Stimulated activated CD4-positive, alpha-beta T cell treated with anti-CD3 and anti-CD28 coated beads, TNF-alpha, amount 100 ng/mL, for 48 hours (primary cell): ENCODE data around the gene STUB1.
A peak's percentile ranks its signal among the peaks of the same experiment; 100 is the strongest.

Experiments
- DNase-seq, 3 donors: peaks; one replicate each; pipeline ENCODE4 v3.0.0-alpha.2; 2020; ENCODE audit warnings: low read depth in 3 of 3

Gene STUB1

DNA sequence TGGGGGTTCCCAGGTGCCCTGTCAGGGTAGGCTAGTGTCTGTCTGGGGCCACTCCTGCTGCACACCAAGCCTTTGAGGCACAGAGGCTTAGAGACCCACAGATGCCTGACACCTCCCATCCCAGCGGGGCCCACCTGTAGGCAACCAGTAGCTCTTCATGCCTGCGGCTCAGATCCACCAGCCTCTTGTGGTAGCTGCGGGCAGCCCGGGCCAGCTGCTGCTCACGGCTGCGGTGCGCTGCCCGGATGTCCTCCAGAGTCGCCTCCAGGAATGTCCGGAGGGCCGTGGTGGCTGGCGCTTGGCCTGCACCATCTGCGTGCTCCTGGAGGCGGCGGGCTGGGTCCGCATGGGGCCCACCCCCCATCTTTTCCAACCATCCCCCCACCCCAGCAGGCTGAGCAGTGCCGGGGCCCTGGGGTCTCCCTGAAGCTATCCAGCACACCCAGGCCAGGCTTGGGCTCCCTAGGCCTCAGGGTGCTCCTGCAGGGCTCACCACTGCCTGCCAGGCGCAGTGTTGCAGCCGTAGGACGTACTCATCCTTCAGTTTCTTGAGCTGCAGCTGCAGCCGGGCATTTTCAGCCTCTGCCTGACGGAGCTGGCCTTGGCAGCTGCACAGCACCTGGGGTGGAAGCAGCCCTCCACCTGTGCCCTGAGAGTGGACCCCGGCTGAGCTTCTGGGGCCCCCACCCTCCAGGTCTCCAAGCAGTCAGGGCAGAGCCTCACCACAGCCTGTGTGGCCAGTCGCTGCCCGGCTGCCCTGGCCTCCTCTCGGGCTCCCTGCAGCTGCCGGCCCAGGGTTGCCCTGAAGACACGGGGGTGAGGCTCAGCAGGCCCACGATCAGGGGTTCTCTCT is 44.2 kb downstream of the STUB1 start:
- DNase-seq = no peak

- DNase-seq = no peak
These were observed 44.8 kb downstream of the STUB1 start for GRCh38 chr16:725041-725376.

DNA sequence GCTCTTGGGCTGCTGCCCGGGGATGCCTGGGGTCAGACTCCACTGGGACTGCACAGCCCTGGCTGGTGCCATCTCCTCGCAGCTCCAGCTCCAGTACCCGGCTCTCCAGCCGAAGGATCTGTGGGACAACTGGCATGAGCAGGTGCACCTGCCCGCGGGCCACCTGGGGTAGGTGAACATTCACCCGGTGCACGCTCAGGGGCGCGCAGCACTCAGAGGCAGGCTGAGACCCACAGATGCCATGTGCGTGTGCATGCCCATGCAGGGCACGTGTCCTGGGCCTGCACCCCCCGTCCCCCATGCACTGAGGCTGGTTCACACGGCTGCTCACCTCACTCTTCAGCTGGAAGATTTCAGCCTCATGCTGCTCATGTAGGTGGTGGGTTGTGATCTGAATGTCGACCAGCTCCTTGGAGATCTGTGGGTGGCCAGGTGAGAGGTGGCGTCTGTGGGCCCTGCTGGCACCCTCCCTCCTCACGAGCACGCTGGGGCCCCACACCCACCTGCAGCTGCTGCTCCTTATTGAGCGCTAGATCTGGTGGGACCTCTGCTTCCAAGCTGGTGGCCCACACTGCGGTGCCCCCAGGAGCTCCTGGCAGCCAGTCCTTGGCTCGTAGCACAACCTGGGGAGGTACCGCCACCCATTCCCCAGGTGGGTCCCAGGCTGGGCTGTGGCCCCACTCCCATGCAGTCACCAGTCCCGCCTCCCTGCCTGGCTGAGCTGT is 45.4 kb downstream of the STUB1 start:
- no peak for DNase-seq

DNA sequence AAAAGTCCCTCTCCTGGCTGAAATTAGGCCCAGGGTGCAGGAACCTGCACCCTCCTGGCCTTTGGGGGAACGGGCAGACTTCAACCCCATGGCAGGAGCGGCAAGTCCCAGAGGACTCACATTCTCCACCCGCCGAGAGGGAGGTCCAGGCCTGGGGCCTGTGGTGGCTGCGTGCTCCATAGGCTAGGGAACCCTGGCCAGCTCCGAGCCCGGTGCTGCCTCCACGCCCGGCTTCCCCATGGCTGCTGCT is 45.9 kb downstream of the STUB1 start:
- DNase-seq = no peak

GRCh38 chr16:726438-727290 is 46.5 kb downstream of the STUB1 start, which contains the start of the genes CCDC78 and HAGHL:
Gene CCDC78, minus strand, starts transcription at chr16:726443. Its CDS starts 76 bp downstream, at chr16:726367.
Gene HAGHL, plus strand, starts transcription at chr16:727106. Its CDS starts 404 bp downstream, at chr16:727510.
- peak in 1 of 3 donors; percentile 58 for DNase-seq

- no peak for DNase-seq
These were observed 47.2 kb downstream of the STUB1 start for GRCh38 chr16:727291-727977.

GRCh38 chr16:728131-728889 is 48.1 kb downstream of the STUB1 start:
- DNase-seq = peak in 1 of 3 donors; percentile 48

DNA sequence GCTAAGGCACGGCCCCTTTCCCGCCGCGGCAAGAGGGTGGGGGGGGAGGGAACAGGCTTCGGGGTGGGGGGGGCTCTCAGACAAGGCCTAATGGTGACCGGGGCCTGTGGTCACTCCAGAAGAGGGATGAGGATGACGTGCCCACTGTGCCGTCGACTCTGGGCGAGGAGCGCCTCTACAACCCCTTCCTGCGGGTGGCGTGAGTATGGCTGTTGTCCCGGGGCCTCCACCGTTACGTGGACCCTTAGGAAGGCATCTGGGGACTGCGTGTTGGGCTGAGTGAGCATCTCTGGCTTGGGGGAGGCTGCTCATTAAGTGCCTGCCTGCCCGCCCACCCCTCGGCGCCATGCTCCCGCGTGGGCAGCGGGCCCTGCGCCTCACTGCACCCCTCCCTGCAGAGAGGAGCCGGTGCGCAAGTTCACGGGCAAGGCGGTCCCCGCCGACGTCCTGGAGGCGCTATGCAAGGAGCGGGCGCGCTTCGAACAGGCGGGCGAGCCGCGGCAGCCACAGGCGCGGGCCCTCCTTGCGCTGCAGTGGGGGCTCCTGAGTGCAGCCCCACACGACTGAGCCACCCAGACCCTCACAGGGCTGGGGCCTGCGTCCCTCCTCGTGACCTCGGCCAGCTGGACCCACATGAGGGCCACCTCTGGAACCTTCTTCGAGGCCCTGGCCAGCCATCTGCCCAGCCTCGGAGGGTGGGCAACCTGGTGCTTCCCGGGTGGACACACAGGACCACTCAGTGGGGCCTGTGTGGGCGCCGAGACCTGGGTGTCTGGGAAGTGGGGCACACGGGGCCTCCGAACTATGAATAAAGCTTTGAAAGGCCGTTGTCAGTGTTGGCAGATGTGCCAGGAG is 48.9 kb downstream of the STUB1 start:
- DNase-seq = no peak

DNA sequence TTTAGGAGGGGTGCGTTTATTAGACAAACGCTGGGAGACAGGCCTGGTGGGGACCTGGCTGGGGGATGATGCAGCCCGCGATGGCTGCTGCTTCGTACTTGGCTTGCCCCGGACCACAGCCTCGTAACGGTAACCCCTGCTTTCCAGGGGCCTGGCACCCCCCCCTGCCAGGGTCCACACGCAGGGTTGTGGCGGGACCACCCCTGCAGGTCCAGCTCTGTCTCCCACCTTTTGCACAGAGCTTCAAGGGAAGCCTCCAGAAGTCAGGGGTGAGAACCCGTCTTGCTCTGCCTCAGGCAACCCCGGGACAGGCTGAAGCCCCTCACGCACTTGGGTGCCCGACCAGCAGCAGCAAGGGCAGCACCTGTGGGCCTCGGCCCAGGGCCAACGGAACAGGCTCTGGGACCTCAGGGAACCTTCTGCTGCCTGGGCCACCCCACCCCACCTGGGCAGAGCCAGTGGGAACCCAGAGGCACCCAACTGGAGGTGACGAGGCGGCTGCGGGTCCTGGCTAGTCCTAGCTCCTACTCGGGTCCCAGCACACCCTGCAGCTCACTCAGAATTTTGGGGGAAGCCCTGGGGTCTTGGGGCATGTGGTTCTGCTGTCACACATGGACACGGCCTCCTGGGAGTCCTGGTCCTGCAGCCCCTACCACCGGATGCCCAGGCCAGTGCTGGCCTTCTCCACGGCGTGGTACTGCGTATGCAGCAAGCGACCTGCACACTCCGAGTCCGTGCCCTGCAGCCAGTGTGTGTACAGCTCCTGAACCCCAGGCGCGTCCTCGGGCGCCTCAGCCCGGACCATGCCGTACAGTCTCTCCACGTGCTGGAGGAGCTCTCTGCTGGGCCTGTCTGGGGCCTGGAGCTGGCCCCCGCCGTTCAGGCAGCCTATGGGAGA is 49.8 kb downstream of the STUB1 start:
- no peak for DNase-seq

DNA sequence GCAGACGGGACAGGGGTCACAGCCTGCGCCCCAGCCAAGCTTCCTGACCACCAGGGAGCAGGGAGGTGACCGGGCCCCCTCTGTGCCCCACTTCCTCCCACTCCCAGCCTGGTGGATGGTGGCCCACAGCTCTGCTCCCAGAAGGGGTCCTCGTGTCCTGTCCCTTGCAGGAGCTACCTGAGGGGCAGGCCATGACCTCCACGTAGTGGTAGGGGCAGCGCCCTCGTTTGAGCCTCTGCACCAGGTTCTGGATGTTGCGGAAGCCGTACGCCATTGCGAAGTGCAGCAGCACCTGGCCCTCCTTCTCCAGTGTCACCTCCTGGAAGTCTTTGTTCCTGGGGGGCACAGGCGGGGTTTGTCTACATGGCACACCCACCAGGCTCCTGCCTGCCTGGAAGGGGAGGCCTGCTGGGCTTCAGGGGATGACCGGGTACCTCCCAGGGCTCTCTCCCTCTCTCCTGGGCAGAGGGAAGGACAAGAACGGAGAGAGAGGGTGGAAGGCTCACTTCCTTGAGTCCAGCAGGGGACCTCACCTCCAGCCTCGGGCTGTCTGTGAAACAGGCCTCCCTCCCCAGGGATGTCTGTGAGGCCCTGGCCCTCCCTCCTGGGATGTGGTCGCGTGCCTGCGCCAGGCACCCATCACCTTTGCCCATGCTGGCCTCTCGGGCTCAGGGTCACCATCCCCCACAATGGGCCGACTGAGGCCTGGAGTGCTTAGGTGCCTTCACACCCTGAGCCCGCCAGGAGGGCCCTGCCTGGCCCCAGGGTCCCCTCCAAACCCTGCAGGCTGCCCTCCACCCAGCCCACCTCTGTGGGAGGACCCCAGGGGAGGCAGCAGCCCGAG is 50.7 kb downstream of the STUB1 start:
- DNase-seq = no peak

- DNase-seq = no peak
These were observed 52.1 kb downstream of the STUB1 start for GRCh38 chr16:732332-732731.
